NCI-H146 (cell line): ENCODE data around the gene IGFALS.
"Not testable (repeated sequence)": the region's sequence is repeated elsewhere in the genome, so short reads cannot be mapped to it uniquely, and the experiment has no call there.

Source experiments
- DNase-seq: peaks from one replicate; lab custom pipeline; 2025; lab: John Stamatoyannopoulos, UW

Gene IGFALS

GRCh38 chr16:1818204-1818872 lies 24.8 kb upstream of the IGFALS start:
- no peak for DNase-seq

GRCh38 chr16:1817716-1818115 lies 24.2 kb upstream of the IGFALS start:
- no peak for DNase-seq

GRCh38 chr16:1817276-1817589 lies 23.7 kb upstream of the IGFALS start:
- no peak for DNase-seq

GRCh38 chr16:1816396-1817275 lies 23.1 kb upstream of the IGFALS start:
- DNase-seq: no peak

- no peak for DNase-seq
Observed at GRCh38 chr16:1815461-1815860, 22.0 kb upstream of the IGFALS start.

GRCh38 chr16:1812732-1813163 lies 19.2 kb upstream of the IGFALS start:
- DNase-seq: peak; percentile 90

- no peak for DNase-seq
Observed at GRCh38 chr16:1810536-1810935, 17.0 kb upstream of the IGFALS start.

- DNase-seq: no peak
Observed at GRCh38 chr16:1810106-1810505, 16.6 kb upstream of the IGFALS start.

GRCh38 chr16:1809281-1809801 lies 15.8 kb upstream of the IGFALS start:
- no peak for DNase-seq

- DNase-seq: no peak
Observed at GRCh38 chr16:1808691-1809090, 15.2 kb upstream of the IGFALS start.

GRCh38 chr16:1807626-1808025 lies 14.1 kb upstream of the IGFALS start:
- DNase-seq: no peak

- DNase-seq: no peak
Observed at GRCh38 chr16:1800701-1801100, 7.2 kb upstream of the IGFALS start.

GRCh38 chr16:1799263-1799662 lies 5.8 kb upstream of the IGFALS start:
- not testable (repeated sequence) for DNase-seq

GRCh38 chr16:1794908-1795666 lies 1.6 kb upstream of the IGFALS start:
- DNase-seq: no peak

GRCh38 chr16:1794221-1794871 lies 841 bp upstream of the IGFALS start:
- peak; percentile 50 for DNase-seq

- DNase-seq: no peak
Observed at GRCh38 chr16:1792836-1793577, 498 bp downstream of the IGFALS start.

- no peak for DNase-seq
Observed at GRCh38 chr16:1791943-1792812, 1.3 kb downstream of the IGFALS start.

- no peak for DNase-seq
Observed at GRCh38 chr16:1791256-1791942, 2.1 kb downstream of the IGFALS start.

- DNase-seq: no peak
Observed at GRCh38 chr16:1790611-1791255, 2.8 kb downstream of the IGFALS start.
